Stimulated activated CD8-positive, alpha-beta memory T cell treated with anti-CD3 and anti-CD28 coated beads, Interleukin-7, amount 100 ng/mL, for 48 hours (primary cell): ENCODE data around the gene MAG.

ENCODE experiments used
- DNase-seq, 2 donors: peaks; one replicate each; pipeline ENCODE4 v3.0.0-alpha.2; 2020; ENCODE audit warnings: low read depth in 1 of 2; ENCODE audit errors: extremely low read depth in 1 of 2

The MAG gene

DNA sequence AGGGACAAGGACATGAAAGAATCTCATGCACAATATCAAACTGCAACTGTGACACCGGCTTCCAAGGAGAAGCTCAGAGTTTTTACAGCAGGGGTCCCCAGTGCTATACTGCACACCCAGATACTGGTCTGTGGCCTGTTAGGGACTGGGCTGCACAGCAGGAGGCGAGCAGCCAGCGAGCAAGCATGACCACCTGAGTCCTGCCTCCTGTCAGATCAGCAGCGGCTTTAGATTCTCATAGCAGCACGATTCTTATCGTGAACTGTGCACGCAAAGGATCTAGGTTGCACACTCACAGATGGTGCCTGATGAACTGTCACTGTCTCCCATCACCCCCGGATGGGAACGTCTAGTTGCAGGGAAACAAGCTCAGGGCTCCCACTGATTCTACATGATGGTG lies 23.9 kb downstream of the MAG start:
- no peak for DNase-seq

DNA sequence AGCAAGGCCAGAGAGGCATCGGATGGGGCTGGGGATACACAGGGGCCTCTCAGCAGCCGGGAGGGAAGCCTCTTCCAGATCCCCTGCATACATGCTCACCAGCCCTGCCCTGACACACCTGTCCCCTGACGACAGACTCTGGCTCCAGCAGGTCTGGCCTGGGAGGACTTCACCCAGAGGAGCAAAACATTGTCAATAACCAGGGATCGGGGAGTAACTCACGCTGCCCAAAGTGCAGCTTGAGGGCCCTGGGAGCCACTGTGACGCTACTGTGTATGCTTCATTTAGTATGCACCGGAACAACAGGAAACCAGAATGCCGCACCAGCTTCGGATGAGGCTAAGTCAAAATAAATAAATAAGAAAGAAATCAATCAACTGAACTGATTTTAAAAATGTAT lies 24.6 kb downstream of the MAG start:
- no peak for DNase-seq

DNA sequence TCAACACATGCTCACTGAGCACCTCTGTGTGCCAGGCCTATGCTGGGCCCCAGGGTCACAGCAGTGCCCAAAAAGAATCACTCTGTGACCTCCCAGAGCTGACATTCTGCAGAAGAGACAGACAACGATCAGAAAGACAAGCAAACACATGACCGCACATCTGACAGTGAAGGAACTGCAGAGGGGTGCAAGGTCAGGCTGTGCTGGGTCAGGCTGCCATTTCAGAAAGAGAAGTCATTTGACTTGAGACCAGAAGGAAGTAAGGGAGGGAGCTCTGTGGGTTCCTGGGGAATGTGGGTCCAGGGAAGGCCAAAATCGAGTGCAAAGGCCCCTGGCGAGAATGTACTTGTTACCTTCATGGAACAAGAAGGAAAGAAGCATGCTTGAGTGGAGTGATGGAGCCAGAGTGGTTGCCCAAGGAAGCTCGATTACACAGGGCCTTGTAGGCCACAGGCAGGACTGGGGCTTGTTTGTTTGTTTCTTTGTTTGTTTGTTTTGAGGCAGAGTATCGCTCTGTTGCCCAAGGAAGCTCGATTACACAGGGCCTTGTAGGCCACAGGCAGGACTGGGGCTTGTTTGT lies 25.6 kb downstream of the MAG start:
- no peak for DNase-seq

DNA sequence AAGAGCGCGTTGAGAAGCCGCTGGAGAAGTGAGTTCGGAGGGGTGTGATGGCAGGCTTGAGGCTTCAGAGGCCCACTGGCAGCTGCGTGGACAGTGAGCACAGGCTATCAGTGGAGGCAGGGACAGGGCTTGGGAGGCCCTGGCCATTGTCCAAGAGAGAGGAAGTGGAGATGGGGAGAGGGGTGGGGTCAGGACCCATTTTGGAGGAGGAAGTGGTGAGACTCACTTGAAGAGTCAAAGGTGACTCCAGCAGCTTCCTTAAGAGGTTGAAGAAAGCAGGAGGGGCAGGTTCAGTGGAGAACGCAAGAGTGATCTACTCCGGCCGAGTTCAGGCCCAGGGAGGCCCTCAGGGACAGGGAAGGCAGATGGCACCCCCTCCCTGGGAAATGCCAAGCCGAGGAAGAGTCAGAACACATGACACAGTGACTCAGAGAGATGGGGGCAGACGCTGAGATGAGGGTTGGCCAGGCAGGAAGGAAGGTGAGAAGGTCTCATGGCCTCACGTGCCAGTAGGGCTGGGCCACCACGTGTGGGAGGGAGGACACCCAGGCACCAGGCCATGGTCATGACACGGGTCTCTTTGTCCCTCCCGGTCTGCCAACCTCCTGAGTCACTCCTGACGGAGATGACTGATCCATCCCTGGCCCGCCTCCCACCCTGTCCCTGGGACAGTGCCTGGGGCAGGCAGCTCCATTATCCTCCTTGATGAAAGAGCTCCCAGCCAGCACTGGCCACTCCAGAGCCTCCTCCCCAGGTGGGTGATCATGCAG lies 26.9 kb downstream of the MAG start:
- no peak for DNase-seq

DNA sequence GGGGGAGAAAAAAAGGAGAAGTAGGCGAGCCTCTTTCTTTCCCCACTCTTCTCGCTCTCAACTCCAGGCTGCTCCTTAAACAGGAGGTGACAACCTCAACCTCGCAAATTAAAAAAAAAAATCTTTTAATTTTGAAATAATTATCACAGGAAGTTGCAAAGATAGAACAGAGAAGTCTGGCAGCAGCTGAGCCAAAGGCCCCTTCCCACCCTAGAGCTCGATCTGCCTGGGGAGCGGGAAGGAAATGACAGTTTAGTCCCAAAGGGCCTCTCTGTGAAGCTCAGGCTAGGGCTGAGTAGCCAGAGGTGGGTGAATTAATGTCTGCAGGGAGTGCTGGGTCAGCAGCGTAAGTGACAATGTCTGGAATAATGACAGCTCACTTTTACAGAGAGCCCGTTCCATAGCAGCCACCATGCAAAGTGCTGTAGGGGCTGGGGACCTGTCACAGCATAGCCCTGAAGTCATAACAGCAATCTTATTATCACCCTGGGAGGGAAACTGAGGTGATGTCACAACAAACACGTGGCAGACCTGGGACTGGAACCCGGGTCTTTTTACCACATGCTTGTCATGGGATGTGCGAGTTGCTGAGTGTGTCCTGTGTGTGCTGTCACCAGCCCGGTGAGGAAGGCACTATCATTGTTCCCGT lies 28.2 kb downstream of the MAG start:
- no peak for DNase-seq

DNA sequence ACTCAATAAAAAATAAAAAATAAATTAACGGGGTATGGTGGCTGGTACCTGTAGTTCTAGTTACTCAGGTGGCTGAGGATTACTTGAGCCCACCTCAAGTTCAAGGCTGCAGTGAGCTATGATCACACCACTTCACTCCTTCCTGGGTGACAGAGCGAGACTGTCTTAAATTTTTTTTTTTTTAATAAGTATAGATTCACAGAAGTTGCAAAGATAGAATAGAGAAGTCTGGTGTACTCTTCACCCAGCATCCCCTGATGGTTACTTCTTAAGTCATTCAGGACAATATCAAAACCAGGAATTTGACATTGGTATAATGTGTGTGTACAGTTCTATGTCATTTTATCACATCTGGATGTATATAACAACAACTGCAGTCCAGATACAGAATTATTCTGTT lies 29.3 kb downstream of the MAG start:
- no peak for DNase-seq

DNA sequence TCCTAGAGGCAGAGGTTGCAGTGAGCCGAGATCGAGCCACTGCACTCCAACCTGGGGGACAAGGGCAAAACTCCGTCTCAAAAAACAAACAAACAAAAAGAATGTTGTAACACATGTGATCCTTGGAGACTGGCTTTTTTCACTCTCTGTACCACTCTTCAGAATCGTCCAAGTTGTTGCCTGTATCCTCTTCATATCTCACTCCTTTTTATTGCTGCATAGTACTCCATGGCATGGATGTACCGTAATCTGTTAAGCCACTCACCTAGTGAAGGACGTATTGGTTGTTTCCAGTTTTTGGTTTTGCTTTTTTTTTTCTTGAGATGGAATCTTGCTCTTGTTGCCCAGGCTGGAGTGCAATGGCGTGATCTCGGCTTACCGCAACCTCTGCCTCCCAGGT lies 30.1 kb downstream of the MAG start:
- no peak for DNase-seq

DNA sequence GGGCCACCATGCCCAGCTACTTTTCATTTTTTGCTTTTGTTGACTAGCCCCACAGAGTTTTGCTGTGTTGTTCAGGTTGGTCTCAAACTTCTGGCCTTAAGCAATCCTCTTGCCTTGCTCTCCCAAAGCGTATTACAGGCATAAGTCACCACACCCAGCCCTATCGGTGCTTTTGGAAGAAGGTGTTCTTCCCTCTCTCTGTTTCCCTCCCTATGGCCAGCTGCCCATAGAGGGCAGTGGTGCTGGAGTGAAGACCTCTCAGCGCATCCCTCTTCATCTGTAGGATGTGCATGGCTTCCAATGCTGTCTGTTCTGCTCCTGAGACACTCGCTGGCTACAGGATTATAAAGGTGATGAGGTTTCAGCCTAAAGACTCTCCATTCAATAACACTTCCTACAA lies 35.7 kb downstream of the MAG start:
- DNase-seq: no peak

DNA sequence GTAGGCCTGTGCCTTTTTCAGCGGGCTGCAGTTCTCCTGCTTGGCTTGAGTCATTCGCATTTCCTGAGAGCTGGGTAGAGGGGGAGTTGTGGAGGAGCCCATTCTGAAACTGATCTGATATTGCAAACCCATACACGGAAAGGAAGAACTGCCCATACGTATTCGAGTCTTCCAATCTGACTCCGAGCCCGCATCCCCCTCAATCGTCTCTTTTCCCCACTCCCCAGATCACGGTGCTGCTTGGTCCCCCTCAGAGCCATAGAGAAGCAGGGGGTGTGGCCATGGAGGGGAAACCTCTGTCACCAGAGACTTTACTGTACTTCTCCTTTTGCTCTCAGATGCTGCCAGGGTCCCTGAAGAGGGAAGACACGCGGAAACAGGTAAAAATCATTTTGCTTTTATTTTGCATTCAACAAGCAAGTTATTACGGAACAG lies 36.9 kb downstream of the MAG start, which contains the start of gene CD22:
TSS of gene CD22 (plus strand) at position 337 of the 435 bp plus-strand sequence. CDS start 2,854 bp downstream, outside the sequence.
- DNase-seq: no peak

DNA sequence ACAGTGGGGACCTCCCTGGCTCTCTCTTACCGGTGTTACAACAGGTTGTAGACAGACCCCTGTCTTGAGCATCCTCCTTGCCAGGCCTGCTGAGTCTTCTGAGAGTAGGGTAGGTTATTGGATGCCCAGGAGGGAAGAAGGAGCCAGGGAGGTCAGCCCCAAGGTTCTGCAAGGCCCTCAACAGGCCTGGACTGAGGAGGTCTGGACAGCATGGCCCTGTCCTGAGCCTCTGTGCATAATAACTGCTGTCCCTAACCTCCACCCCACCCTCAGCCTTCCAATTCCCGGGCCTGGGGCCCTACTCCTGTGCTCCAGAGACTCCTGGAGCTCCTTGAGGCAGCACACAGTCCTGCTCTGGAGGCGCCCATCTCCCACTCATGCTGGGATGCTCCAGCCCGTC lies 37.4 kb downstream of the MAG start:
- no peak for DNase-seq

DNA sequence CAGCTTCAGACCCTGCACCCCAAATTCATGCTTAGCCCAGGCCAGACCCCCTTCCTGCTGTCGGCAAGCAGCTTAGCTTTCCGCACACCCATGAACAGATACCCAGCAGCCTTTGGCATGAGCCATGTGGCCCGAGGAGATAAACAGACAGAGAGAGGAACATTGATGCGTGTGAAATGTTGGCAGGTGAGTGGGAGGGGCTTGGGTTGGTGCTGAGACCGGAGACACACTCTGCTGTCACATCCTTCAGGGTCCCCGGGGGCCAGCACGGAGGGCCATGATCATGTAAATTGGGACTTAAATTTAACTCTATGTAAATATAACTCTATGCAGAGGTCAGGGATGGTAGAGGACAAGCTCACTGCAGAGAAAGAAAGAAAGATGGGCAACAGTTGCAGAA lies 38.5 kb downstream of the MAG start:
- DNase-seq: no peak

DNA sequence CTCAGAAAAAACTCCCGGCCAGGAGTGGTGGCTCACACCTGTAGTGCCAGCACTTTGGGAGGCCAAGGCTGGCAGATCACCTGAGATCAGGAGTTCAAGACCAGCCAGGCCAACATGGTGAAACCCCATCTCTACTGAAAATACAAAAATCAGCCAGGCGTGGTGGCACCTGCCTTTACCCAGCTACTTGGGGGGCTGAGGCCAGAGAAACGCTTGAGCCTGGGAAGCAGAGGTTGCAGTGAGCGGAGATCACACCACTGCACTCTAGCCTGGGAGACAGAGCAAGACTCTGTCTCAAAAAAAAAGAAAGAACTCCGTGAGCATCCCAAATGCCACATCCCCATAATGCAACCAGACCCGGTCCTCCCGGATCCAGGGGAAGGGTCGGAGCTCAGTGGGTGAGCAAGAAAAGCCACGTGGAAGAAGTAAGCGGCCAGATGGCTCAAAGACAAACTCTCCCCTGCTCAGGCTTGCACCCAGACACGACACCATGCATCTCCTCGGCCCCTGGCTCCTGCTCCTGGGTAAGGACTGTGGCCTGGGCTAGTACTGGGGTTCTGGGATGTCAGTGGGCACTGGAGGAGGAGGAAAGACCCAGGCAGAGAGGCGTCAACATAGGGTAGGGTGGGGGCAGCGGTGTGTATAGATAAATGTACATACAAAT lies 39.7 kb downstream of the MAG start:
- no peak for DNase-seq

DNA sequence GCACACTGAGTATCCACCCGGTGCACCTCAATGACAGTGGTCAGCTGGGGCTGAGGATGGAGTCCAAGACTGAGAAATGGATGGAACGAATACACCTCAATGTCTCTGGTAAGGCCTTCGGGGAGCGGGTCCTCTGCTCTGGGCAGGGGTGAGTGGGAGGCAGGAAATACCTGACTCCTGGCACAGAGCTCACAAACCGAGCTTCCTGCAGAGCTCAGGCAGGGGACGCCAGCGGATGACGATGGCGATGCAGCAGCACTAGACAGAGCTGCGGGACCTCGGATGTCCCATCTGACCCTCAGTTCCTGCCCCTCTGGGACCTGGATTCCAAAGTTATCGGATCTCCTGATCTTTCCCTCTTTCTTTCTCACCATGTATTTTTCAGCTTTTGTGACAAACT lies 40.9 kb downstream of the MAG start:
- no peak for DNase-seq

DNA sequence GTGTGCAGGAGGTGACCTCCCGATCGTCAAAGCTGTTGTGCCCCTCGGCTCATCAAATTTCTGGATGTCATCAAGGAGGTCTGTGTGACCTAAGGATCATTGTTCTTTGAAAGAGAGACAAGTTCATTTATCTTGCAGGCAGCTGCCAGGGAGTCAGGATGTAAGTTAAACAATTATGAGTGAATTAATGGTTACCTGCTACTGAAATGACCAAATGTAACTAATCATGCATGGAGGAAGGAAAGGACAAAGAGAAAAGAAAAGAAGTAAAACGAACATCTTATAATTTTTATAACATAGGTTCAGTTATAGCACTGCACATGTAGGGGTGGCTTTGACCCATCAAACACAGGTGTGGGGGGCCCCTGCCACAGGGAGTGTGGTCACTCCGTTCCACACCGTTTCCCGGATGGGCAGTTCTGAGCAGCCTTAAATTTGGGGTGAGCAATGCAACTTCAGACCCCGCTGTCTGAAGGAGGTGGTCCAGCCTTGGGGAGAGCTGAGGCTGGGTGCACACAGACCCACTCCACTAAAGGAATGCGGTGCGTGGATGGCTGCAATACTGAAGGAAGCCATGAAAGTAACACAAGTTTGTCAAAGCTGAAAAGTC lies 42.3 kb downstream of the MAG start:
- DNase-seq: no peak

DNA sequence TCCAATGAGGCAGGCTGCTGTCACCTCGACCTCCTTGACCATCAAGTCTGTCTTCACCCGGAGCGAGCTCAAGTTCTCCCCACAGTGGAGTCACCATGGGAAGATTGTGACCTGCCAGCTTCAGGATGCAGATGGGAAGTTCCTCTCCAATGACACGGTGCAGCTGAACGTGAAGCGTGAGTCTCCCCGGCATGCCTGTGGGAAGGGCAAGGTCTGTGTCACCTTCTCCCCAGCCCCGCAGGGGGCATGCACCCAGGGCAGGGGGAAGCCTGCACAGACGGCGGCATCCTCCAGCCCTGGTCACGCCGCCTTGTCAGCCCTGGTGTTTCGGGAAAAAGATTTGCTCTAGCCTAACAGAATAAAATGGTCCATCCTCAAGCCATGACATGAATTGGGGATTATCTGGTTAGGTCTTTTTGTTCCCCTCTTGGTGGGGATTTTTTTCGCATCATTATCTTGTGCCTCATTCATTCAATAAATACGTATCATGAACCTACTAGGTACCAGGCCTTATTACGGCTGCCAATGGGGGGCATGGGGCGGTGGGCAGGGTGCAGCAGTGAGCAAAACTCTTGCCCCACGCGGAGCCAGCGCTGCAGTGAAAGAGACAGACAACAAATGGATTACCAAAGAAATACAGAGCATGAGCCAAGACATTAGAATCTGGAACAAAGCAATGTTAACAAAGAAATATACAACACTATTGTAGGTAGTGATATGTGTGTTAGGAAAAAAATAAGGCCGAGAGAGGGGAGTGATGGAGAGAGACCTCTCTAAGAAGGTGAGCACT lies 44.4 kb downstream of the MAG start:
- no peak for DNase-seq

DNA sequence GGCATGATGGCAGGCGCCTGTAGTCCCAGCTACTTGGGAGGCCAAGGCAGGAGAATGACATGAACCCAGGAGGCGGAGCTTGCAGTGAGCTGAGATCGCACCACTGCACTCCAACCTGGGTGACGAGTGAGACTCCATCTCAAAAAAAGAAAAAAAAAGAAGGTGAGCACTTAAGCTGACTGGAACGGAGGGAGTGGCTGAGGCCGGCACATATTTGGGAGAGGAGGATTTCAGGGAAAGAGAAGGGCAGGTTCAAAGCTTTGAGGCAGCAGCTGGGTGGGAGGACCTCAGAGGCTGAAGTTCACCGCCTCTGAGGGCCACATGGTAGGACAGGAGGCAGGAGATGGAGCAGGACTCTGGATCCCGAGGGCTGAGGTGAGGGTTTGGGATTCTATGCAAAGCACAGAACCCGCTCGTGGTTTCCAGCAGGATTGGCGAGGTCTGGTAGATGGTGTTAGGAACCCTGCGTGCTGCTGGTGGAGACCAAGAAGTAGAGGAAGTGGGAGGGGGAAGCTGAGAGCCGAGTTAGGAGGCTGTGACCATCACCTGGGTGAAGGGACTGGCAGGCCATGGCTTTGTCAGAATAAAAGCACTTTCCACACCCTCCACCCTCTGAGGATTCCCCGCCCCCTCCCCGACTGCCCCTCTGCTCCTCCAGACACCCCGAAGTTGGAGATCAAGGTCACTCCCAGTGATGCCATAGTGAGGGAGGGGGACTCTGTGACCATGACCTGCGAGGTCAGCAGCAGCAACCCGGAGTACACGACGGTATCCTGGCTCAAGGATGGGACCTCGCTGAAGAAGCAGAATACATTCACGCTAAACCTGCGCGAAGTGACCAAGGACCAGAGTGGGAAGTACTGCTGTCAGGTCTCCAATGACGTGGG lies 45.4 kb downstream of the MAG start:
- DNase-seq: no peak

DNA sequence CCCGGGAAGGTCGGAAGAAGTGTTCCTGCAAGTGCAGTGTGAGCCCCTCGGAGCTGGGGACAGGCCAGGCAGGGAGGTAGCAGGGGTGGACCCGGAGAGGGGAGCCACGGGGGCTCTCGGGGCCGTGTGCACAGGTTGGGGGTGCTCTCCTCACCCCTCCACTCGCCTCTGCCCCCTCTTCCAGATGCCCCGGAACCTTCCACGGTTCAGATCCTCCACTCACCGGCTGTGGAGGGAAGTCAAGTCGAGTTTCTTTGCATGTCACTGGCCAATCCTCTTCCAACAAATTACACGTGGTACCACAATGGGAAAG lies 46.0 kb downstream of the MAG start:
- no peak for DNase-seq

DNA sequence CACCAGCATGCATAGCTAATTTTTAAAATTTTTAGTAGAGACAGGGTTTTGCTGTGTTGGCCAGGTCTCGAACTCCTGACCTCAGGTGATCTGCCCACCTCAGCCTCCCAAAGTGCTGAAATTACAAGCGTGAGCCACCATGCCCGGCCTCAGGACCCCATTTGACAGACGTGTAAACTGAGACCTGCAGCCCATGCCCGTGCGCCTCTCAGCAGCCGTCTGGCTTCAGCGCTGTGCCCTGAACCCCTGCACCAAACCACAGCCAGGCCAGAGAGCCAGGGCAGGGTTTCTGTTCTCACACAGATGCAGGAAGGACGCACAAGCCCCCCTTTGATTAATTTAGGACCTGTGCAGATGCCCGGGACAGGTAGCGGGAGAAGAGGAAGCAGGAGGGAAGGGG lies 48.5 kb downstream of the MAG start:
- no peak for DNase-seq

DNA sequence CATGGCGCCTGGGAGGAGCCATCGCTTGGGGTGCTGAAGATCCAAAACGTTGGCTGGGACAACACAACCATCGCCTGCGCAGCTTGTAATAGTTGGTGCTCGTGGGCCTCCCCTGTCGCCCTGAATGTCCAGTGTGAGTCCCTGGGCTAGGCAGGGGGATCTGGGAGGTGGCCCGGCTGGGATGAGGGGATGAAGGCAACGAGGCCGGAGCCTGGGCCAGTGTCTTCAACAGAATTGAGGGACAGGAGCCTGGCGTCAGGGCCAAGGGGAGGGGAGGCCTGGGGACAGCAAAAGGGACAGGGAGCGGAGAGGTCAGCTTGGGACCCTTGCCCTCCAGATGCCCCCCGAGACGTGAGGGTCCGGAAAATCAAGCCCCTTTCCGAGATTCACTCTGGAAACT lies 49.0 kb downstream of the MAG start:
- no peak for DNase-seq
